Trophoblast cell (in vitro differentiated cells and primary cell): ENCODE data around the gene C6orf141.

ENCODE experiments used
- DNase-seq, 2 donors: peaks; one replicate each; pipeline ENCODE4 v3.0.0-alpha.2; 2016
- H2AFZ ChIP-seq: 2 replicates; pipeline ENCODE4 v1.6.1; 2013; ENCODE audit warnings: low read length, moderate library complexity, mild to moderate bottlenecking; ENCODE audit not compliant: insufficient read depth, poor library complexity
- H2AK5ac ChIP-seq: 2 replicates; pipeline ENCODE4 v1.6.1; 2013; ENCODE audit warnings: mild to moderate bottlenecking, low read length
- H2BK120ac ChIP-seq: 2 replicates; pipeline ENCODE4 v1.6.1; 2013; ENCODE audit warnings: low read length, mild to moderate bottlenecking, moderate library complexity; ENCODE audit not compliant: insufficient read depth, poor library complexity
- H2BK12ac ChIP-seq: 2 replicates; pipeline ENCODE4 v1.6.1; 2013; ENCODE audit warnings: mild to moderate bottlenecking, low read length, moderate library complexity
- H2BK5ac ChIP-seq: 2 replicates; pipeline ENCODE4 v1.6.1; 2013; ENCODE audit warnings: low read length, low read depth, moderate library complexity, mild to moderate bottlenecking; ENCODE audit not compliant: poor library complexity
- H3K14ac ChIP-seq: 2 replicates; pipeline ENCODE4 v1.6.1; 2013; ENCODE audit warnings: mild to moderate bottlenecking, low read length
- H3K18ac ChIP-seq: 2 replicates; pipeline ENCODE4 v1.6.1; 2013; ENCODE audit warnings: mild to moderate bottlenecking, low read length
- H3K23ac ChIP-seq: 2 replicates; pipeline ENCODE4 v1.6.1; 2013; ENCODE audit warnings: low read length
- H3K27ac ChIP-seq: 2 replicates; pipeline ENCODE4 v1.5.1; 2013; ENCODE audit warnings: low read depth, mild to moderate bottlenecking, inconsistent platforms, low read length, moderate library complexity
- H3K27me3 ChIP-seq: 2 replicates; pipeline ENCODE4 v1.6.1; 2013; ENCODE audit warnings: inconsistent platforms, mild to moderate bottlenecking, low read length, moderate library complexity; ENCODE audit not compliant: insufficient read depth
- H3K36me3 ChIP-seq, 2 experiments: 1 replicate in 1 of 2; 2 replicates in 1 of 2; pipeline ENCODE4 v1.6.1; 2013; ENCODE audit warnings: low read length in 2 of 2, mild to moderate bottlenecking in 2 of 2, moderate library complexity in 1 of 2; ENCODE audit not compliant: insufficient read depth in 2 of 2, control insufficient read depth in 1 of 2
- H3K4ac ChIP-seq: 2 replicates; pipeline ENCODE4 v1.6.1; 2013; ENCODE audit warnings: low read depth, mild to moderate bottlenecking, low read length, moderate library complexity
- H3K4me1 ChIP-seq, 2 experiments: 1 replicate in 1 of 2; 2 replicates in 1 of 2; pipeline ENCODE4 v1.6.1; 2013; ENCODE audit warnings: low read length in 2 of 2, mild to moderate bottlenecking in 2 of 2, moderate library complexity in 1 of 2; ENCODE audit not compliant: insufficient read depth in 2 of 2, control insufficient read depth in 1 of 2
- H3K4me2 ChIP-seq: 2 replicates; pipeline ENCODE4 v1.6.1; 2013; ENCODE audit warnings: inconsistent platforms, mild to moderate bottlenecking, low read length, moderate library complexity
- H3K4me3 ChIP-seq: 2 replicates; pipeline ENCODE4 v1.5.1; 2013; ENCODE audit warnings: mild to moderate bottlenecking, low read depth, low read length, inconsistent platforms
- H3K79me1 ChIP-seq: one replicate; pipeline ENCODE4 v1.6.1; 2013; ENCODE audit warnings: low read length
- H3K79me2 ChIP-seq: 2 replicates; pipeline ENCODE4 v1.6.1; 2013; ENCODE audit warnings: low read length, mild to moderate bottlenecking; ENCODE audit not compliant: control insufficient read depth, insufficient read depth, poor library complexity
- H3K9ac ChIP-seq: 2 replicates; pipeline ENCODE4 v1.6.1; 2013; ENCODE audit warnings: mild to moderate bottlenecking, low read length
- H3K9me3 ChIP-seq: 2 replicates; pipeline ENCODE4 v1.6.1; 2013; ENCODE audit warnings: low read depth, mild to moderate bottlenecking, control low read depth, inconsistent platforms, low read length; ENCODE audit not compliant: insufficient read depth
- H4K12ac ChIP-seq: 2 replicates; pipeline ENCODE4 v1.6.1; 2013; ENCODE audit warnings: low read depth, mild to moderate bottlenecking, low read length, moderate library complexity
- H4K8ac ChIP-seq: 2 replicates; pipeline ENCODE4 v1.6.1; 2013; ENCODE audit warnings: low read depth, mild to moderate bottlenecking, low read length, moderate library complexity
- H4K91ac ChIP-seq: one replicate; pipeline ENCODE4 v1.6.1; 2013; ENCODE audit warnings: low read depth, mild to moderate bottlenecking, low read length, moderate library complexity
- WGBS: extraction: QIAGEN DNeasy Blood & Tissue Kit; methylation state at CpG from one replicate; pipeline ENCODE4 v1.1.7; 2013; ENCODE audit warnings: missing lambda C conversion rate; ENCODE audit not compliant: insufficient read length, insufficient coverage; ENCODE audit errors: extremely low coverage; 5-methylcytosine and 5-hydroxymethylcytosine counted together

C6orf141 gene

DNA sequence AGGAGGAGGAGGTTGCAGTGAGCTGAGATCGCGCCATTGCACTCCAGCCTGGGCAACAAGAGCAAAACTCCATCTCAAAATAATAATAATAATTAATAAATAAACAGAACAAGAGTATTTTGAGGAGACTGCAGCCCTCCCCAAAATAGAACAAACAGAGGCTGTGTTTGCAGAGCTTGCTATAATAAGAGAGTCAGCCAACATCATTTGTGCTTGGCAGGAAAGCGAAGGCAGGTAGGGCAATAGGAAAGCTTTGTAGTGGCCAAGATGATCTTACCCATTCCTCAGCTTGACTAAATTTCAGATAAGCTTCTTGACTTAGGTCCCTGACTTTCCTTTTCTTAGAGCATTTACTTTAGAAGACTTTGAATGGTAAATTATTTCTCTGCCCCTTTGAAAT lies 6.7 kb downstream of the C6orf141 start:
- Histone ChIP-seq H2BK120ac (no peak overlapping the region), H3K23ac (no peak overlapping the region), H3K9me3 (no peaks in the 10 kb centered on the region), H3K4me2 (no peak overlapping the region), H3K18ac (no peak overlapping the region), H3K36me3 (no peaks in the 10 kb centered on the region), H3K4me1 (no peaks in the 10 kb centered on the region), H3K4me3 (no peak overlapping the region), H2BK5ac (no peak overlapping the region), H2BK12ac (no peak overlapping the region), H2AK5ac (no peak overlapping the region), H3K14ac (no peak overlapping the region), H2AFZ (no peak overlapping the region), H4K91ac (no peak overlapping the region), H4K8ac (no peak overlapping the region), H3K27me3 (no peaks in the 10 kb centered on the region), H3K4ac (no peak overlapping the region), H3K79me1 (no peaks in the 10 kb centered on the region), H3K79me2 (no peaks in the 10 kb centered on the region), H4K12ac (no peak overlapping the region), H3K9ac (no peak overlapping the region), H3K27ac (no peak overlapping the region)
- DNase-seq, result no peak
- no CpG with 5 or more reads among the region's 3 CpGs for WGBS

DNA sequence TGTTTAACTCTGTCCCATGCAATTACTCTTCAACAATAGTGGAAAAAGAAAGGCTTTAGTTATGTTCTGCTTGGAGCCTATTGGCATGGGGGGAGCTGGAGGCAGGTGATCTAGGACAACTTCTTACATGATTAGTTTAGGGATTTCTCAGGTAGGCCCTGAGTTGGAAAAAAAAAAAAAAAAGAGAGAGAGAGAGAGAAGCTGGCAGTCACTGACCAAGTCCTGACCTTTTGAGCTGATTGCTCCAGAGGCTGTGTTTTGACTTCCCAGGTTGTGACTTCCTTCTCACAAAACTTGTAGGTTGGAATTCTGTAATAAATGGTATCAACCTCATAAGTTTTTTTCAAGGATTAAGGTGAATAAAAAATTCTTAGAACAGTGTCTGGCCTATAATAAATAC lies 7.8 kb downstream of the C6orf141 start:
- Histone ChIP-seq H2AK5ac (no peak overlapping the region), H4K8ac (no peak overlapping the region), H2AFZ (no peak overlapping the region), H3K79me2 (no peaks in the 10 kb centered on the region), H3K4ac (no peak overlapping the region), H3K27ac (no peak overlapping the region), H3K18ac (no peak overlapping the region), H4K12ac (no peak overlapping the region), H3K27me3 (no peaks in the 10 kb centered on the region), H2BK120ac (no peak overlapping the region), H2BK5ac (no peak overlapping the region), H3K4me1 (no peaks in the 10 kb centered on the region), H3K9ac (no peak overlapping the region), H3K14ac (no peak overlapping the region), H3K9me3 (no peaks in the 10 kb centered on the region), H3K79me1 (no peaks in the 10 kb centered on the region), H3K23ac (no peak overlapping the region), H3K4me3 (no peak overlapping the region), H3K4me2 (no peak overlapping the region), H4K91ac (no peak overlapping the region), H3K36me3 (no peaks in the 10 kb centered on the region), H2BK12ac (no peak overlapping the region)
- no peak for DNase-seq

DNA sequence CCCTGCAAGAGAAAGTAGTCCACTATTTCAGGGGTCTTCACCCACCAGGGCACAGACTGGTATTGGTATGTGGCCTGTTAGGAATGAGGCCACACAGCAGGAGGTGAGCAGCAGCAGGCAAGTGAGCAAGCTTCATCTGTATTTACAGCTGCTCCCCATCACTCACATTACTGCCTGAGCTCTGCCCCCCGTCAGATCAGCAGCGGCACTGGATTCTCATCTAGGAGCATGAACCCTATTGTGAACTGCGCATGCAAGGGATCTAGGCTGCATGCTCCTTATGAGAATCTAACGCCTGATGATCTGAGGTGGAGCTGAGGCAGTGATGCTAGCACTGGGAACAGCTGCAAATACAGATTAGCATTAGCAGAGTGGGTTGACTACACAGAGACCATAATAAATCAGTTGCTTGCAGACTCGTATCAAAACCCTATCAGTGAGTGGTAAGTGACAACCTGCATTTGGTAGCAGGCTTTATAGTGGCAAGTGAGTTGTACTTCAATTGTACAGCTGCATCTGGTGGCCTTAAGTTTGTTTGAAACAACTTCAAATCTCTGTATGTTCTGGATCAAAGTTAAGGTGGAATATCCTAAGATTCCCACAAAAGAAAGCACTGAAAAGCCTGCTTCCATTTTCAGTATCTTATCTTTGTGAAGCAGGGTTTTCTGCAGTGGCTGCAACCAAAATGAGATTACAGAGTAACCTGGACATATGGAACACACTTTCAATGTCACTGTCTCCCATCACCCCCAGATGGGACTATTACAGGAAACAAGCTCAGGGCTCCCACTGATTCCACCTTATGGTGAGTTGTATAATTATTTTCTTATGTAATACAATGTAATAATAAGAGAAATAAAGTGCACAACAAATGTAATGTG lies 12.8 kb downstream of the C6orf141 start:
- no peak overlapping the region for H3K4me3 ChIP-seq
- no peak overlapping the region for H3K27ac ChIP-seq
- H3K79me1 ChIP-seq, result no peaks in the 10 kb centered on the region
- H3K4ac ChIP-seq, result no peak overlapping the region
- no peaks in the 10 kb centered on the region for H3K27me3 ChIP-seq
- H4K91ac ChIP-seq, result no peak overlapping the region
- no peak for DNase-seq
- no peak overlapping the region for H2AK5ac ChIP-seq
- no peak overlapping the region for H2BK120ac ChIP-seq
- no peak overlapping the region for H4K12ac ChIP-seq
- H3K4me2 ChIP-seq, result no peak overlapping the region
- H3K4me1 ChIP-seq, result peaks cover 2 to 5% of the 10 kb centered on the region in 2 experiments
- no peak overlapping the region for H4K8ac ChIP-seq
- H2AFZ ChIP-seq, result no peak overlapping the region
- no peak overlapping the region for H2BK5ac ChIP-seq
- H3K23ac ChIP-seq, result no peak overlapping the region
- no peaks in the 10 kb centered on the region for H3K79me2 ChIP-seq
- no peak overlapping the region for H3K14ac ChIP-seq
- no peak overlapping the region for H3K18ac ChIP-seq
- no CpG with 5 or more reads among the region's 5 CpGs for WGBS
- no peak overlapping the region for H2BK12ac ChIP-seq
- H3K36me3 ChIP-seq, result no peaks in the 10 kb centered on the region
- no peak overlapping the region for H3K9ac ChIP-seq
- no peaks in the 10 kb centered on the region for H3K9me3 ChIP-seq

DNA sequence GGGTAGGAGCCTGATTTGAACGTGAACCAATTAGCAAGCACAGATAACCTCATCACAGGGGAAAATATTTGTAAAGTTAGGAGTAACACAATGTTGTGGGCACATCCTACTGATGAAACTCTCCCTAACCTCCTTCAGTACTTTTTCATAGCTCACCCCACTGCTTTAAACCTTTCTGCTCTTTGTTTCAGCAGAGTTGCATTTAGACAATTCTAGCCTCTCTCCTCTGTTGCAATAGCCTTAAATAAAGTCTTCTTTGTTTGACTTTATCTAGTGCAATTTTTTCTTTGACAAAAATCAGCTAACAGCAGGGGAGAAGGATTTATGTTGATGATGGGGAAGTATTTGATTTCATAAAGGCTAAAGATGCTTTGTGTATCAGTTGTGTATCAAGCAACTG lies 14.1 kb downstream of the C6orf141 start:
- Histone ChIP-seq H3K79me1 (no peaks in the 10 kb centered on the region), H3K23ac (no peak overlapping the region), H4K8ac (no peak overlapping the region), H3K14ac (no peak overlapping the region), H2AK5ac (no peak overlapping the region), H2BK12ac (no peak overlapping the region), H3K4ac (no peak overlapping the region), H3K27ac (no peak overlapping the region), H2BK120ac (no peak overlapping the region), H3K9ac (no peak overlapping the region), H3K4me1 (peaks cover 2 to 5% of the 10 kb centered on the region in 2 experiments), H2AFZ (no peak overlapping the region), H3K4me2 (no peak overlapping the region), H3K79me2 (no peaks in the 10 kb centered on the region), H3K9me3 (no peaks in the 10 kb centered on the region), H4K12ac (no peak overlapping the region), H3K4me3 (no peak overlapping the region), H3K27me3 (no peaks in the 10 kb centered on the region), H2BK5ac (no peak overlapping the region), H4K91ac (no peak overlapping the region), H3K36me3 (no peaks in the 10 kb centered on the region), H3K18ac (no peak overlapping the region)
- DNase-seq, result no peak
- no CpG with 5 or more reads among the region's 1 CpG for WGBS
